Neural progenitor cell (in vitro differentiated cells): Measurements from ENCODE around the gene HOXD13. TPM values are rescaled to one million over a fixed set of nuclear protein-coding genes. Genes with fewer than 3 reads are reported as not detected.
A peak's percentile ranks its signal among the peaks of the same experiment; 100 is the strongest.

ENCODE experiments used
- DNase-seq: peaks from one replicate; pipeline ENCODE4 v3.0.0-alpha.2; 2016; ENCODE audit warnings: low spot score
- H2AFZ ChIP-seq: fragments of 200-600 bp; sonication (generic); replicated peaks from 2 replicates; pipeline ENCODE4 v1.6.1; 2016; ENCODE audit warnings: antibody characterized with exemption
- H3F3A ChIP-seq: fragments of 200-600 bp; sonication (generic); 2 replicates; pipeline ENCODE4 v1.6.1; 2016; ENCODE audit warnings: antibody characterized with exemption, low read depth
- H3K27ac ChIP-seq: fragments of 200-600 bp; sonication (generic); 2 replicates; pipeline ENCODE4 v1.5.1; 2016; ENCODE audit warnings: mild to moderate bottlenecking
- H3K27me3 ChIP-seq: fragments of 200-600 bp; sonication (generic); 2 replicates; pipeline ENCODE4 v1.6.1; 2016; ENCODE audit warnings: mild to moderate bottlenecking, moderate library complexity
- H3K36me3 ChIP-seq: fragments of 200-600 bp; sonication (generic); 2 replicates; pipeline ENCODE4 v1.5.1; 2016
- H3K4me1 ChIP-seq: fragments of 200-600 bp; sonication (generic); 2 replicates; pipeline ENCODE4 v1.6.1; 2016; ENCODE audit warnings: mixed run types
- H3K4me2 ChIP-seq: fragments of 200-600 bp; sonication (generic); 2 replicates; pipeline ENCODE4 v1.6.1; 2016
- H3K4me3 ChIP-seq: fragments of 200-600 bp; sonication (generic); 2 replicates; pipeline ENCODE4 v1.5.1; 2016
- H3K79me2 ChIP-seq: fragments of 200-600 bp; sonication (generic); 2 replicates; pipeline ENCODE4 v1.6.1; 2016; ENCODE audit warnings: low read depth
- H3K9ac ChIP-seq: fragments of 200-600 bp; sonication (generic); 2 replicates; pipeline ENCODE4 v1.6.1; 2016
- H3K9me3 ChIP-seq: fragments of 200-600 bp; sonication (generic); 2 replicates; pipeline ENCODE4 v1.5.1; 2016; ENCODE audit warnings: low read depth
- H4K20me1 ChIP-seq: fragments of 200-600 bp; sonication (generic); 2 replicates; pipeline ENCODE4 v1.6.1; 2016; ENCODE audit warnings: low read depth
- H3K27ac Mint-ChIP-seq: 3 replicates; pipeline ENCODE4 v1.8.0; 2021; ENCODE audit warnings: mixed read lengths
- H3K27me3 Mint-ChIP-seq: 2 replicates; pipeline ENCODE4 v1.8.0; 2022; ENCODE audit warnings: low read depth, mild to moderate bottlenecking, inconsistent platforms, moderate library complexity, mixed read lengths; ENCODE audit not compliant: insufficient read depth
- H3K36me3 Mint-ChIP-seq: 3 replicates; pipeline ENCODE4 v1.8.0; 2021; ENCODE audit warnings: mixed read lengths
- H3K4me1 Mint-ChIP-seq: 3 replicates; pipeline ENCODE4 v1.8.0; 2021; ENCODE audit warnings: mixed read lengths
- H3K4me3 Mint-ChIP-seq: 3 replicates; pipeline ENCODE4 v1.8.0; 2021; ENCODE audit warnings: mild to moderate bottlenecking, moderate library complexity, mixed read lengths
- H3K9me3 Mint-ChIP-seq: 3 replicates; pipeline ENCODE4 v1.8.0; 2020; ENCODE audit warnings: mixed read lengths
- CTCF ChIP-seq: fragments of 200-600 bp; sonication (generic); IDR thresholded peaks from 2 replicates; pipeline ENCODE4 v1.5.1; 2017; ENCODE audit warnings: antibody characterized with exemption, mild to moderate bottlenecking
- EZH2 ChIP-seq: fragments of 200-600 bp; sonication (generic); IDR thresholded peaks from 2 replicates; pipeline ENCODE4 v1.6.1; 2017; ENCODE audit warnings: antibody characterized with exemption, mild to moderate bottlenecking, moderate library complexity
- EZH2phosphoT487 ChIP-seq: fragments of 200-600 bp; sonication (generic); IDR thresholded peaks from 2 replicates; pipeline ENCODE4 v1.6.1; 2017; ENCODE audit warnings: antibody characterized with exemption
- total RNA-seq: library from RNA; depleted of rRNA; stranded (reverse); fragments of >200 nt; gene quantifications from 2 replicates; pipeline ENCODE4 v1.2.3, GENCODE V29; 2015; ENCODE audit warnings: low replicate concordance

The HOXD13 gene
- total RNA-seq, 1 donor from 2014 or later: not detected

DNA sequence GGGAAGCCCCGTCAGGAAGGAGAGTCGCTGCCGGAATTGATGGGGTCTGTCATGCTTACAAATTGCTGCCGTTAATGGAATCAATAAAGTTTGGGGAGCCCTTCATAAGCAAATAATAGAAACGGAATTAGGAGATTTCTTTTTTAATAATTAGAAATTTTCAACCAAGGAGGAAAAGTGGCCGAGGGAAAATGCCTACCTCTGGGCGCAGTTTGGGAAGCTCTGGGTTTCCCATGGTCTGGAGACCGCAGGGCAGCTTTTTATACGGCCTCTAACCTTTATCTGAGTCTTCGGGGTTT lies 10.0 kb upstream of the HOXD13 start:
- no peaks in the 10 kb centered on the region for H3K36me3 ChIP-seq
- peaks cover 86% of the 10 kb centered on the region for H4K20me1 ChIP-seq
- H3K27me3 ChIP-seq: peaks cover 100% of the 10 kb centered on the region
- TF ChIP-seq EZH2 (peak; percentile 97), CTCF (no peak)
- H3K9ac ChIP-seq: no peak overlapping the region
- peaks cover 20% of the 10 kb centered on the region for H3F3A ChIP-seq
- DNase-seq: no peak
- H3K79me2 ChIP-seq: no peaks in the 10 kb centered on the region
- H3K4me1 ChIP-seq: peaks cover 7% of the 10 kb centered on the region
- H2AFZ ChIP-seq: no peak overlapping the region
- H3K4me2 ChIP-seq: peak overlapping the region; percentile 15
- no peak overlapping the region for H3K4me3 ChIP-seq
- Mint-ChIP-seq H3K9me3 (no peaks in the 10 kb centered on the region), H3K27ac (no peak overlapping the region), H3K27me3 (peaks cover 85% of the 10 kb centered on the region), H3K36me3 (no peaks in the 10 kb centered on the region), H3K4me3 (no peak overlapping the region), H3K4me1 (peaks cover 17% of the 10 kb centered on the region)
- no peak overlapping the region for H3K27ac ChIP-seq
- no peaks in the 10 kb centered on the region for H3K9me3 ChIP-seq

- no peak overlapping the region for H2AFZ ChIP-seq
- peak; percentile 70 for DNase-seq
- H3K4me1 ChIP-seq: peaks cover 7% of the 10 kb centered on the region
- H3K9ac ChIP-seq: no peak overlapping the region
- Mint-ChIP-seq H3K27ac (no peak overlapping the region), H3K36me3 (no peaks in the 10 kb centered on the region), H3K4me3 (peak overlapping the region; percentile 62), H3K4me1 (peaks cover 17% of the 10 kb centered on the region), H3K9me3 (no peaks in the 10 kb centered on the region), H3K27me3 (peaks cover 89% of the 10 kb centered on the region)
- no peaks in the 10 kb centered on the region for H3K9me3 ChIP-seq
- H3K79me2 ChIP-seq: no peaks in the 10 kb centered on the region
- H3K27ac ChIP-seq: no peak overlapping the region
- TF ChIP-seq CTCF: no peak
- peak; percentile 98 for TF ChIP-seq EZH2phosphoT487
- TF ChIP-seq EZH2: peak; percentile 96
- H3K27me3 ChIP-seq: peaks cover 100% of the 10 kb centered on the region
- no peak overlapping the region for H3K4me3 ChIP-seq
- H3K4me2 ChIP-seq: peak overlapping the region; percentile 45
- H3F3A ChIP-seq: peaks cover 20% of the 10 kb centered on the region
- no peaks in the 10 kb centered on the region for H3K36me3 ChIP-seq
- peaks cover 87% of the 10 kb centered on the region for H4K20me1 ChIP-seq
These were observed 9.4 kb upstream of the HOXD13 start for GRCh38 chr2:176082824-176083751.

DNA sequence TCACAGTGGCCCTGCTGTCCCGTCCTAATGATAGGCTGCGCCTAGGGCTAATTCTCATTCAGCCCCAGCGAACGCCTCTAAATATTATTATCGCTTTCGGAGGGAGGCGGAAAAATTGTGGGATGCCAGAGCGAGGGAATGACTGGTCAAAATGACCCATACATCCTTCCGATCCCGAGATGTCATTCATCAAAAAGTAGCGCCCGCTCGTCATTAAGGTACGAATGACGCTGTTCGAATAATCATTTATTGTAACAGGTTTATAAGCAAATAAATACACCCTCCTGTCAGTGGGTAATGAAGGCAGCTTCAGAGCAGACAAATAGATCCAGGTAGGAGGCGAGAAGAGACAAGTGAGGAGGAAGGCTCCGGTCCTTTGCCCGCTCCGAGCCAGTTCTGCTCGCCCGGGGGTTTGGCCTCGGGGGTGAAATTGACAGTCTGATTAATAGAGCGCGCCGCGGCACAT lies 8.7 kb upstream of the HOXD13 start, which contains the start of gene EVX2:
Gene EVX2 (minus strand): TSS at position 167 of the 466 bp plus-strand sequence. CDS start 186 bp downstream, outside the sequence.
- Histone ChIP-seq H3K36me3 (no peaks in the 10 kb centered on the region), H3F3A (peaks cover 16% of the 10 kb centered on the region), H3K4me1 (peaks cover 7% of the 10 kb centered on the region), H3K4me2 (peak within 1 kb of the TSS; percentile 45), H3K9ac (no peak within 1 kb of the TSS), H2AFZ (no peak within 1 kb of the TSS), H3K27ac (no peak within 1 kb of the TSS), H3K9me3 (no peaks in the 10 kb centered on the region), H4K20me1 (peaks cover 84% of the 10 kb centered on the region), H3K79me2 (no peaks in the 10 kb centered on the region), H3K27me3 (peaks cover 100% of the 10 kb centered on the region), H3K4me3 (no peak within 1 kb of the TSS)
- Mint-ChIP-seq H3K4me3 (peak within 1 kb of the TSS; percentile 62), H3K4me1 (peaks cover 17% of the 10 kb centered on the region), H3K9me3 (no peaks in the 10 kb centered on the region), H3K27ac (no peak within 1 kb of the TSS), H3K27me3 (peaks cover 89% of the 10 kb centered on the region), H3K36me3 (no peaks in the 10 kb centered on the region)
- TF ChIP-seq EZH2 (no peak), EZH2phosphoT487 (no peak), CTCF (no peak)
- no peak for DNase-seq
